G401 (cell line): ENCODE measurements around the gene EPS8L2. TPM values are rescaled to one million over a fixed set of nuclear protein-coding genes. Genes with fewer than 3 reads are reported as not detected.
"Not testable (repeated sequence)": the region's sequence is repeated elsewhere in the genome, so short reads cannot be mapped to it uniquely, and the experiment has no call there.

ENCODE experiments used
- DNase-seq: peaks from one replicate; pipeline ENCODE4 v3.0.0-alpha.2; 2015; ENCODE audit warnings: low spot score
- in situ Hi-C: cut with HindIII; loops from 2 replicates; pipeline ENCODE4 v1.10.0; 2016; ENCODE audit warnings: low sequenced_read_pairs, mixed read lengths
- total RNA-seq: library from RNA; depleted of rRNA; stranded (reverse); fragments of >200 nt; shearing (Covaris generic); gene quantifications from 2 replicates; pipeline ENCODE4 v1.2.3, GENCODE V29; 2014

Gene EPS8L2
- total RNA-seq, 1 experiment from 2014 or later, result 27.9 TPM

GRCh38 chr11:720642-721246 is 14.7 kb downstream of the EPS8L2 start:
- in situ Hi-C loops, result no loop called here
- peak; percentile 27 for DNase-seq

GRCh38 chr11:721247-721740 is 15.3 kb downstream of the EPS8L2 start:
- DNase-seq, result no peak
- in situ Hi-C loops, result no loop called here

- in situ Hi-C loops, result no loop called here
- no peak for DNase-seq
Measured at GRCh38 chr11:721741-722345, 15.8 kb downstream of the EPS8L2 start.

GRCh38 chr11:722346-722811 is 16.3 kb downstream of the EPS8L2 start:
- no peak for DNase-seq
- in situ Hi-C loops, result no loop called here

GRCh38 chr11:723120-723883 is 17.3 kb downstream of the EPS8L2 start:
- in situ Hi-C loops, result no loop called here
- DNase-seq, result peak; percentile 81

GRCh38 chr11:724049-724777 is 18.2 kb downstream of the EPS8L2 start:
- in situ Hi-C loops, result no loop called here
- no peak for DNase-seq

- DNase-seq, result no peak
- in situ Hi-C loops, result no loop called here
Measured at GRCh38 chr11:724778-725386, 18.9 kb downstream of the EPS8L2 start.

- in situ Hi-C loops, result no loop called here
- no peak for DNase-seq
Measured at GRCh38 chr11:725624-726202, 19.7 kb downstream of the EPS8L2 start.

- no peak for DNase-seq
- in situ Hi-C loops, result no loop called here
Measured at GRCh38 chr11:726278-727220, 20.5 kb downstream of the EPS8L2 start.

GRCh38 chr11:727281-727701 is 21.3 kb downstream of the EPS8L2 start:
- in situ Hi-C loops, result no loop called here
- no peak for DNase-seq

- in situ Hi-C loops, result no loop called here
- peak; percentile 79 for DNase-seq
Measured at GRCh38 chr11:727859-728748, 22.1 kb downstream of the EPS8L2 start.

- in situ Hi-C loops, result no loop called here
- DNase-seq, result no peak
Measured at GRCh38 chr11:728901-729491, 23.0 kb downstream of the EPS8L2 start.

GRCh38 chr11:729492-730074 is 23.6 kb downstream of the EPS8L2 start:
- in situ Hi-C loops, result no loop called here
- no peak for DNase-seq

GRCh38 chr11:733072-733471 is 27.0 kb downstream of the EPS8L2 start:
- no peak for DNase-seq
- in situ Hi-C loops, result no loop called here

- in situ Hi-C loops, DNase-seq: not testable (repeated sequence)
Measured at GRCh38 chr11:734541-734940, 28.5 kb downstream of the EPS8L2 start.

GRCh38 chr11:737366-737765 is 31.3 kb downstream of the EPS8L2 start:
- in situ Hi-C loops, result no loop called here
- DNase-seq, result no peak
